HUES6 (cell line): ENCODE measurements around the gene GREM1.

Experiments
- H3K27ac ChIP-seq: 2 replicates; pipeline ENCODE4 v1.7.0; 2013; ENCODE audit warnings: low read depth, mild to moderate bottlenecking, low read length, inconsistent platforms
- H3K27me3 ChIP-seq: 2 replicates; pipeline ENCODE4 v1.6.1; 2013; ENCODE audit warnings: low read length; ENCODE audit not compliant: control insufficient read depth, insufficient read depth
- H3K36me3 ChIP-seq: 2 replicates; pipeline ENCODE4 v1.6.1; 2013; ENCODE audit warnings: low read length; ENCODE audit not compliant: control insufficient read depth, insufficient read depth
- H3K4me1 ChIP-seq: 2 replicates; pipeline ENCODE4 v1.6.1; 2013; ENCODE audit warnings: low read length; ENCODE audit not compliant: control insufficient read depth, insufficient read depth
- H3K4me3 ChIP-seq: 2 replicates; pipeline ENCODE4 v1.5.1; 2013; ENCODE audit warnings: low read depth, low read length
- H3K9ac ChIP-seq: one replicate; pipeline ENCODE4 v1.6.1; 2013; ENCODE audit warnings: mild to moderate bottlenecking, low read length
- H3K9me3 ChIP-seq: 2 replicates; pipeline ENCODE4 v1.6.1; 2013; ENCODE audit warnings: low read depth, low read length; ENCODE audit not compliant: control insufficient read depth, insufficient read depth

GREM1 gene

GRCh38 chr15:32787949-32788348 lies 70.1 kb downstream of the GREM1 start:
- no peak overlapping the region for H3K27ac ChIP-seq
- H3K36me3 ChIP-seq: no peaks in the 10 kb centered on the region
- no peak overlapping the region for H3K4me3 ChIP-seq
- no peaks in the 10 kb centered on the region for H3K27me3 ChIP-seq
- no peaks in the 10 kb centered on the region for H3K9me3 ChIP-seq
- no peaks in the 10 kb centered on the region for H3K4me1 ChIP-seq
- no peak overlapping the region for H3K9ac ChIP-seq

- H3K9me3 ChIP-seq: no peaks in the 10 kb centered on the region
- H3K36me3 ChIP-seq: no peaks in the 10 kb centered on the region
- no peaks in the 10 kb centered on the region for H3K4me1 ChIP-seq
- no peaks in the 10 kb centered on the region for H3K27me3 ChIP-seq
- no peak overlapping the region for H3K9ac ChIP-seq
- H3K27ac ChIP-seq: no peak overlapping the region
- H3K4me3 ChIP-seq: no peak overlapping the region
Observed at GRCh38 chr15:32790352-32790999, 72.7 kb downstream of the GREM1 start.

GRCh38 chr15:32792436-32792835 lies 74.6 kb downstream of the GREM1 start:
- Histone ChIP-seq H3K4me1 (no peaks in the 10 kb centered on the region), H3K27ac (no peak overlapping the region), H3K36me3 (no peaks in the 10 kb centered on the region), H3K9me3 (no peaks in the 10 kb centered on the region), H3K9ac (no peak overlapping the region), H3K27me3 (no peaks in the 10 kb centered on the region), H3K4me3 (no peak overlapping the region)
